PC-9 (cell line): ENCODE data around the gene CBFA2T3.

Experiments
- CTCF ChIP-seq: fragments of 200-600 bp; sonication (generic); conservative IDR thresholded peaks from 2 replicates; pipeline ENCODE4 v1.6.1; 2017; ENCODE audit warnings: mixed run types, antibody characterized with exemption, mild to moderate bottlenecking, moderate library complexity
- EZH2 ChIP-seq: fragments of 200-600 bp; sonication (generic); IDR thresholded peaks from 2 replicates; pipeline ENCODE4 v1.8.0; 2017; ENCODE audit warnings: antibody characterized with exemption, low read depth

GRCh38 chr16:88842308-88842756 lies 134.7 kb downstream of the CBFA2T3 start:
- TF ChIP-seq CTCF: no peak
- no peak for TF ChIP-seq EZH2
